ENCODE results near the gene ATP2B3.

The ATP2B3 gene

GRCh38 chrX:153474266-153474665 lies 43.2 kb upstream of the ATP2B3 start:
- DNase-seq (ENCODE audit: low read depth, low spot score) = no peak
- H3K36me3 ChIP-seq (ENCODE audit: insufficient read depth, insufficient read length, low read length) = no peaks in the 10 kb centered on the region
- no peak overlapping the region for H3K9ac ChIP-seq (ENCODE audit: insufficient read length, low read depth)
- no peaks in the 10 kb centered on the region for H3K27me3 ChIP-seq (ENCODE audit: insufficient read depth, insufficient read length)
- H3K4me1 ChIP-seq (ENCODE audit: insufficient read depth, insufficient read length) = no peaks in the 10 kb centered on the region
- no peak for TF ChIP-seq SUZ12 (IDR thresholded peaks at IDR 0.05; ENCODE audit: extremely low read depth, insufficient read depth, insufficient read length)
- no peak for TF ChIP-seq ZNF274 (IDR thresholded peaks at IDR 0.05; ENCODE audit: low read depth, low read length)
- TF ChIP-seq YY1 (IDR thresholded peaks at IDR 0.05; ENCODE audit: insufficient read depth, insufficient read length) = no peak
- H3K4me3 ChIP-seq (ENCODE audit: insufficient read length, low read depth) = no peak overlapping the region
- no peaks in the 10 kb centered on the region for H3K9me3 ChIP-seq (ENCODE audit: insufficient read depth, low read length)

GRCh38 chrX:153474718-153475117 lies 42.7 kb upstream of the ATP2B3 start:
- H3K9me3 ChIP-seq (ENCODE audit: insufficient read depth, low read length) = no peaks in the 10 kb centered on the region
- DNase-seq (ENCODE audit: low read depth, low spot score) = no peak
- no peaks in the 10 kb centered on the region for H3K36me3 ChIP-seq (ENCODE audit: insufficient read depth, insufficient read length, low read length)
- no peak overlapping the region for H3K9ac ChIP-seq (ENCODE audit: insufficient read length, low read depth)
- no peak overlapping the region for H3K4me3 ChIP-seq (ENCODE audit: insufficient read length, low read depth)
- H3K27me3 ChIP-seq (ENCODE audit: insufficient read depth, insufficient read length) = no peaks in the 10 kb centered on the region
- TF ChIP-seq SUZ12 (IDR thresholded peaks at IDR 0.05; ENCODE audit: extremely low read depth, insufficient read depth, insufficient read length) (no peak), ZNF274 (IDR thresholded peaks at IDR 0.05; ENCODE audit: low read depth, low read length) (no peak), YY1 (IDR thresholded peaks at IDR 0.05; ENCODE audit: insufficient read depth, insufficient read length) (no peak)
- no peaks in the 10 kb centered on the region for H3K4me1 ChIP-seq (ENCODE audit: insufficient read depth, insufficient read length)

DNA sequence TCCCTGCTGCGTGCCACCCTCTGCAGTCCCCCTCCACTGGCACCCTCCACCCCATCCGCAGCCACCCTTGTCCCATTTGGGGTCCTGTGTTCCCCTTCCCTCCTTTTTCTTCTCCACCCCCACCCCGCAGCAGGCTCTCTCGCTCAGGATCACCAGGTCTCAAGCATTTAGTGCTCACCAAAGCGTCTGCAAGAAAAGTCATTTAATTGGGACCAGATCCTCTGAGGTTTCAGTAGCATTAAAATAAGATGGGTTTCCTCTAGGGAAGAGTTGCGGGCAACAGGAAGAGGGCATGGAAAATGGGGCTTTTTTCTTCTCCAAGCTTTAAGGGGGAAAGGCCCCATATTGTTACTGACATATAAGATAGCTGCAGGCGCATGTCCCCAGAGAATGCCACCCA lies 42.2 kb upstream of the ATP2B3 start:
- Histone ChIP-seq H3K9ac (ENCODE audit: insufficient read length, low read depth) (no peak overlapping the region), H3K36me3 (ENCODE audit: insufficient read depth, insufficient read length, low read length) (no peaks in the 10 kb centered on the region), H3K4me1 (ENCODE audit: insufficient read depth, insufficient read length) (no peaks in the 10 kb centered on the region), H3K9me3 (ENCODE audit: insufficient read depth, low read length) (no peaks in the 10 kb centered on the region), H3K4me3 (ENCODE audit: insufficient read length, low read depth) (no peak overlapping the region), H3K27me3 (ENCODE audit: insufficient read depth, insufficient read length) (no peaks in the 10 kb centered on the region)
- no peak for TF ChIP-seq ZNF274 (IDR thresholded peaks at IDR 0.05; ENCODE audit: low read depth, low read length)
- TF ChIP-seq SUZ12 (IDR thresholded peaks at IDR 0.05; ENCODE audit: extremely low read depth, insufficient read depth, insufficient read length) = no peak
- TF ChIP-seq YY1 (IDR thresholded peaks at IDR 0.05; ENCODE audit: insufficient read depth, insufficient read length) = no peak
- DNase-seq (ENCODE audit: low read depth, low spot score) = no peak

GRCh38 chrX:153475751-153476281 lies 41.6 kb upstream of the ATP2B3 start:
- no peaks in the 10 kb centered on the region for H3K9me3 ChIP-seq (ENCODE audit: insufficient read depth, low read length)
- no peaks in the 10 kb centered on the region for H3K36me3 ChIP-seq (ENCODE audit: insufficient read depth, insufficient read length, low read length)
- DNase-seq (ENCODE audit: low read depth, low spot score) = no peak
- no peak for TF ChIP-seq YY1 (IDR thresholded peaks at IDR 0.05; ENCODE audit: insufficient read depth, insufficient read length)
- TF ChIP-seq ZNF274 (IDR thresholded peaks at IDR 0.05; ENCODE audit: low read depth, low read length) = no peak
- TF ChIP-seq SUZ12 (IDR thresholded peaks at IDR 0.05; ENCODE audit: extremely low read depth, insufficient read depth, insufficient read length) = no peak
- no peak overlapping the region for H3K4me3 ChIP-seq (ENCODE audit: insufficient read length, low read depth)
- no peak overlapping the region for H3K9ac ChIP-seq (ENCODE audit: insufficient read length, low read depth)
- no peaks in the 10 kb centered on the region for H3K4me1 ChIP-seq (ENCODE audit: insufficient read depth, insufficient read length)
- no peaks in the 10 kb centered on the region for H3K27me3 ChIP-seq (ENCODE audit: insufficient read depth, insufficient read length)

DNA sequence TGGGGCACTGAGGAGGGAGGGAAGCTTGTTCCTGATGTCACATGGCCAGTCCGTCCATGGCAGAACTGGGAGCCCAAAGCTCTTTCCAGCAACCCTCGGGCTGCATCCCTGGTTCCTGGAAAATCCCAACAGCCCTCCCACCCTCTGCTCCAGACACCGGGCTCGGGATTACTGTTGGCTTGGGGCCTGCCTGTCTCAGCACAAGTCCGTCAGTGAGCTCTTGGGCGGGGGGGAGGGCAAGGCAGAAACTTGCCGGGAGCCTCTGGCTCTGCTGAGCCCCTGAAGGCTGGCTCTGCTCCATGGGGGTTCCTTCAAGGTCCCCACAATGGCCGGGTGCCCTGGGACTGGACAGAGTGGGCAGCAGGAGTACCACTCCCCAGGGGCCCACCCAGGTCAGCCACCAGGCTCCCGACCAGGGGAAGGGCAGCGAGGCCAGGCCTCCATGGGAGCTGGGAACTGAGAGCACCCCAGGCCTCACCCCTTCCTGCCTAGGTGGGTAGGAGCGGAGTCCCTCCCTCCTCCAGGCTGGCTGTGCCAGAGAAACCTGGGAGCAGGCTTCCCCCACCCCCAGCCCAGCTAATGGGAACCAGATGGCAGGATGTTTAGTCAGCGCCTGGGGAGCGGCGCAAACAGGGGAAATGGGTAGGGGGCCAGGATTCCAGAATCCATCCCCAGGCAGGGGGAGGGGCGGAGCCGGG lies 40.6 kb upstream of the ATP2B3 start:
- no peak overlapping the region for H3K9ac ChIP-seq (ENCODE audit: insufficient read length, low read depth)
- H3K36me3 ChIP-seq (ENCODE audit: insufficient read depth, insufficient read length, low read length) = no peaks in the 10 kb centered on the region
- H3K9me3 ChIP-seq (ENCODE audit: insufficient read depth, low read length) = no peaks in the 10 kb centered on the region
- TF ChIP-seq YY1 (IDR thresholded peaks at IDR 0.05; ENCODE audit: insufficient read depth, insufficient read length) = no peak
- no peak for TF ChIP-seq ZNF274 (IDR thresholded peaks at IDR 0.05; ENCODE audit: low read depth, low read length)
- TF ChIP-seq SUZ12 (IDR thresholded peaks at IDR 0.05; ENCODE audit: extremely low read depth, insufficient read depth, insufficient read length) = no peak
- H3K4me3 ChIP-seq (ENCODE audit: insufficient read length, low read depth) = no peak overlapping the region
- DNase-seq (ENCODE audit: low read depth, low spot score) = no peak
- no peaks in the 10 kb centered on the region for H3K27me3 ChIP-seq (ENCODE audit: insufficient read depth, insufficient read length)
- H3K4me1 ChIP-seq (ENCODE audit: insufficient read depth, insufficient read length) = no peaks in the 10 kb centered on the region

GRCh38 chrX:153477364-153477857 lies 40.0 kb upstream of the ATP2B3 start:
- Histone ChIP-seq H3K4me1 (ENCODE audit: insufficient read depth, insufficient read length) (no peaks in the 10 kb centered on the region), H3K9ac (ENCODE audit: insufficient read length, low read depth) (no peak overlapping the region)

GRCh38 chrX:153477901-153478300 lies 39.5 kb upstream of the ATP2B3 start:
- TF ChIP-seq YY1 (IDR thresholded peaks at IDR 0.05; ENCODE audit: insufficient read depth, insufficient read length) (no peak), ZNF274 (IDR thresholded peaks at IDR 0.05; ENCODE audit: low read depth, low read length) (no peak), SUZ12 (IDR thresholded peaks at IDR 0.05; ENCODE audit: extremely low read depth, insufficient read depth, insufficient read length) (no peak)
- no peaks in the 10 kb centered on the region for H3K4me1 ChIP-seq (ENCODE audit: insufficient read depth, insufficient read length)

More at GRCh38 chrX:153477364-153477857, 40.0 kb upstream of the ATP2B3 start:
- no peak for DNase-seq (ENCODE audit: low read depth, low spot score)
- TF ChIP-seq SUZ12 (IDR thresholded peaks at IDR 0.05; ENCODE audit: extremely low read depth, insufficient read depth, insufficient read length) (no peak), ZNF274 (IDR thresholded peaks at IDR 0.05; ENCODE audit: low read depth, low read length) (no peak), YY1 (IDR thresholded peaks at IDR 0.05; ENCODE audit: insufficient read depth, insufficient read length) (no peak)
- H3K36me3 ChIP-seq (ENCODE audit: insufficient read depth, insufficient read length, low read length) = no peaks in the 10 kb centered on the region
- no peaks in the 10 kb centered on the region for H3K9me3 ChIP-seq (ENCODE audit: insufficient read depth, low read length)
- no peaks in the 10 kb centered on the region for H3K27me3 ChIP-seq (ENCODE audit: insufficient read depth, insufficient read length)
- H3K4me3 ChIP-seq (ENCODE audit: insufficient read length, low read depth) = no peak overlapping the region

More at GRCh38 chrX:153477901-153478300, 39.5 kb upstream of the ATP2B3 start:
- Histone ChIP-seq H3K27me3 (ENCODE audit: insufficient read depth, insufficient read length) (no peaks in the 10 kb centered on the region), H3K4me3 (ENCODE audit: insufficient read length, low read depth) (no peak overlapping the region), H3K9ac (ENCODE audit: insufficient read length, low read depth) (no peak overlapping the region), H3K9me3 (ENCODE audit: insufficient read depth, low read length) (no peaks in the 10 kb centered on the region), H3K36me3 (ENCODE audit: insufficient read depth, insufficient read length, low read length) (no peaks in the 10 kb centered on the region)
- no peak for DNase-seq (ENCODE audit: low read depth, low spot score)

All from NT2/D1 (cell line).